ENCODE measurements around the gene CRY2.
A peak's percentile ranks its signal among the peaks of the same experiment; 100 is the strongest.

Gene CRY2

DNA sequence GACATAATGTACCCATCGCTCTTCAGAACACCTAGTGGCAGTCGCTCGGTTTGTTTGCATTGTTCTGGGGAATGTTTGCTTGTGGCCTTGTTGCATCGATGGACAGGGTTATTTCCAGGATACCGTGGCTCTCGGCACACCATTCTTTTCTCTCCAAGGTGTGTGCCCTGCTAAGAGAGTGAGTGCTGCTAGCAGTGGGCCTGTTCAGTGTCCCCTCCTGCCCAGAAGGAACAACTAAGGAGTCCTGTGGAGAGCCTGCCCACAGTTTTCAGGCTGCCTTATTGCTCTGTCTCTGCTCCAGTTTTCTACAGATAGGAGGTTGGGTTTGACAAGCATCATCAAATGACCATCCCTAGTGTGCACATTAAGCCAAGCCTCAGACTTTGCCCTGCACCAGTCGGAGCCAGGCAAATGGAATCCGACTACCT, 1.4 kb downstream of the CRY2 start:
- DNase-seq (ENCODE audit: low spot score) = no peak

DNA sequence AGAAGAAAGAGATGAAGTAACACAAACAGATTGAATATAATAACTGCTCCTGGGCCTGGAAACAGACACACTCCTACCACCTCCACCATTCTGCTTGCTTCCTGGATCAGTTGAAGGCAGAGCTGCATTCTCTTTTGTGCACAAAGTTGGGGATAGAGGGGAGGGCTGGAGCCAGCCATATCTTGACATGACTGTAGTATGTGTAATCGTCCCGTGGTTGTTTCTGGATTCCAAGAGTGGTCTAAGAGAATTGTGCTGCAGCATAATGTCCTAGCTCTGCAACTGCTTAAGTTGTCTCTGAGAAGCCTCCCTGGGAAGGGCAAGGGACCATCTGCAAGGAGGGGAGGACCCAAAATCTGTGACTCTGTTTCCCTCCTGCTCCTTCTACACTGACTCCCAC, 3.2 kb downstream of the CRY2 start:
- DNase-seq (ENCODE audit: low spot score) = no peak

DNA sequence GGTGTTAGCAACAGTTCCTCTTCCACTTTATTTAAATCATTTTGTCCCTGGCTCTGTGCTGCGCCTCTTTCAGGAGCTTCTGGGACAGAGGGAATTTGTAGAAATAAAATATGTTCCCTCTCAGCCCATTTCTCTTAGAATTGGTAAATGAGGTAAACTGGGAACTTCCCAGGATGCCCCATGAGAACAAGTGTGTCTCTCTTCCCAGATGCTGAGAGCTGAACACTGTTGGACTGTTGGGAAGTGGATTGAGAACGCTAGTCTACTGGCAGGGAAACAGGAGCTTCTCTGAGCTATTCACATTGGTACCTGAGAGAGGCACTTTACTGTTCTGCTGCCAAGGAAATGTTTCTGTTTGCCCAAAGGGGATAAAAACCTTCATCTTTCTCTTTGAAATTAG, 4.0 kb downstream of the CRY2 start:
- no peak for DNase-seq (ENCODE audit: low spot score)

DNA sequence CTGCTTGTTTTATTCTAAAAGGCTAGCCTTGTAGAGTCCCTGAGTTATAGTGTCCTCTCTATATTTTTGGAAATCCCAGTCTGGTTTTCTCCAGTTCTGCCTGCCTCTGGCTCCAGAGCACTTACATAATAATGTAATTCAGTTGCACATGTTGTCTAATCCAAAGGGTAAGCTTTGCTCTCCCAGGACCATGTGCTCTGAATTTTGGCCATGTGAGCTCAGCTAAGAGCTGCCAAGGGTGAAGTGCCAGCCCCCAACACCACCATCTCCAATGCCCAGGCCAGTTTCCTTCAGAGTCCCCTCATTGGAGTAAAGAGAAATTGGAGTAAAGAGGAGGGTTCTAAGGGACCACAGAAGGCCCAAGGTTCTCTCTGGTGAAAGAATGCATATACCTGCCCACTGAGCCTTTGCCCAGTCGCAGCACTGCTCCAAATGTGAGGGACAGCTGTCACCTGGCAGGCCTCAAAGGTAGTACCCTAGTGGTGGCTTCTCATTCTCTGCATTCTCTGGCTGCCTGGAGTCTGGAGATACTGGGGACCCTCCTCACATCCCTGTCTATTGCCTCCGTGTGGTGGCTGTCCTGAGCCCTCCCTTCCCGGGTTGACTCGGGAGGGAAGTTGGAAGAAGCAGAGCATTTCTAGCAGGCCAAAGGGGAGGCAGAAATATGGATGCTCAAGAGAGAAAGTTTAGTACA, 4.9 kb downstream of the CRY2 start:
- peak; percentile 53 for DNase-seq (ENCODE audit: low spot score)

DNA sequence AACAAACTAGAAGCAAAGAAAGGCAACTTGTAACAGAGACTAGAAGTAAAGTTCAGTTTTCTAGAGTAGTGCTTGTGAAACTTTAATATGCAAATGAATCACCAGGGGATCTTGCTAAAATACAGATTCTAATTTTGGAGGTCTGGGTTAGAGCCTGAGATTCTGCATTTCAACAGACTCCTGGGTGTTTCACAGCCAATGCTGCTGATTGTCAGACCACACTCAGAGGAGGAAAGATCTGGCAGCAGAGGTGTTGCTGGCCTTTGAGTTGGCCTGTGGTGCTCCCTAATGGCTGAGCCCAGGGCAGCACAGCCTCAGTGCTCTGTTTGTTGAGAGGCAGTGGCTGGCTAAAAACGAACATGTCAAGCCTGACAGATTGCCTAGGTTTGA, 5.4 kb downstream of the CRY2 start:
- DNase-seq (ENCODE audit: low spot score) = no peak

DNA sequence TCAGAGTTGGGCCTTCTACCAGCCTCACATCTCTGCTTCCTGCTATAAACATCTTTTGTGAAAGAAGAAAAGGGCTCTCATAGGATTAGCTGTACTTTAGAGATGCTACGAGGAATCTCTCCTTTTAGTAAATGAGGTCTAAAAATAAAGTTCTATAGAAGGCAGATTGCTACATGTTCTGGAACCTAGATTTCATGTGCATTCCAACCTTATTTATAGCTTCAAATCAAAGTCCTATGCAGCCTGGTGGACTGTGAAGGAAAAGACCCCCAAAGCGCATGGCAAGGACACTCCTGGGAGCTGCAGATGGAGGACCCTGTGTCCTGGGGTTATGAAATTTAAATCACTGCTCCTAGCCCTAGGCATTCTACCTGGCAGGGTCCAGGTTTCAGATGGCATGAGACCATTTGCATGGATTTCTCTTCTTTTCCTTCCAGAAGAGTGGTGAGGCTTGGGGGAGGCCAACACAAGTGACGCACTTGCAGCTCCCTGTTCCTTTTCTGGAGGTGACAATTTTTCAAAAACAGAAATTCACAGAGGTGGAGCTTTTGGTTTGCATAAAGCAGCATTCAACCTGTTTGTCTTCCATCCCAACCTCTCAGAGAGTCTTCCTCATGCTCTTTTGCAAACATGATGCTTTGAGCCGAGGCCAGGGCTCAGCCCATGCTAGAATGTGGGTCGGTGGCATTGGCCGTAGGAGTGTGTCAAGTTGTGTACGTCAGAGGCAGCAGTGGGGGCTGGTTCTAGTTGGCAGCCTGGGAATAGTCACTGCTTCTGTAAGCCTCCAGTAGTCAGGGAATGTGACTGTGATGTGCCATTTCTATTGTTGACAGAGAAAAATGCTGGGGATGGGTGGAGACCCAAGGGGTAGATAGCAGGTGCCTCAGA, 6.3 kb downstream of the CRY2 start:
- no peak for DNase-seq (ENCODE audit: low spot score)

DNA sequence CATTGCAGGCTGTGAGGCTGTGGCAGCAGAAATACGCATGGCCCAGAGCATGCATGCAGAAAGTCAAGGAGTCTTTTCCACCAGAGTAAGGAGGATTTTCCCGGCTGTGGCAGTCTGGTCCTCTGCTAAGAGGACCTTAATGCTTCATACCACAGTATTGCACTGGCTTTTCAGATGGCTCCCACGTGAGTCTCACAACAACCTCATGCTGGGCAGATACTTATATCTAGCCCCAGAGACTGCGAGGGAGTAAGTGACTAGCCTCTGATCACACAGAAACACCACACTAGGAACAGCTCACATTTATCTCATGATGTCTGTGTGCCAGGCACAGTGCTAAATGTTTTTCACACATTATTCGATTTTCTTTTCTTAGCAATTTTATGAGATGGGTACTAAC, 8.0 kb downstream of the CRY2 start:
- no peak for DNase-seq (ENCODE audit: low spot score)

DNA sequence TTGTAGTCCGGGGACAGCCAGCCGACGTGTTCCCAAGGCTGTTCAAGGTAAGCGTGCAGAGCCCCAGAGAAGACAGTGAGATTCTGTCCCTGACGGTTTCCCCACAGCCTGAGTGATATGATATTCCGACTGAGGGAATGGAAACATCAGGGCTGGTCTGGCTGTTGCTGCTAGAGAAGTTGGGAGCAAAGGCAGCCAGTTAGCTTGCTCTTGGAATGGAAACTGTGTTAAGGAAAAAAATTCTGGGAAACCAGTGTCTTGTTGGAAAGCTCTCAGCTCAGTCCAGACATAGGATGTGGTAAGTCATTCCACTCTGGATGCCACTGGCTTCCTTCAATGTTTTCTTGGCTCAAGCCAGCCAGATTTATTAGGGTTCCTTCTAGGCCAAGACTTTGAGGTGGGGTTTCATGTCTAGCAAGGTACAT, 8.8 kb downstream of the CRY2 start:
- no peak for DNase-seq (ENCODE audit: low spot score)

DNA sequence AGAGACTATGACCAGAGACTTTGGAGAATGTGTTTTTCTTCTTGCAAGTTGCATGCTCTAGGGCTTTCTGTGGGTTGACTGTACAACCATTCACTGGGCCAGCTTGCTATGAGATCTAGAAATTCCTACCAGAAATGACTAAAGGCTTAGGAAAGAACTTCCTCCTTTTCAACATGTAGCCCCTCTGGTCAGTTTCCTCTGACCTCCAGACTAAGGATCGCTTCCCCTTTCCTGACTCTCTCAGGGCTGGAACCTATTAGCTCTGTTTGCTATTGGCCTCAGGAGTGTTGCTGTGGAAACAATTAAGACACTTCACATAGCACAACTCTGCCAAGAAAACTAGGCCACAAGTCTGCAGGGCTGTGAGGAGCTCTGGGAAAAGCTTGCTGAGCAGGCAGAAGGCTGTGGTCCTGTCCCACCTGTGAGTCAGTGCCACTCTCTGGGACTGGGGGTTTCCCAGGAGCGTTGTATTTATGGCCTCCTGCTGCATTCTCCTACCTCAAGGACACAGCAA, 10.7 kb downstream of the CRY2 start:
- DNase-seq (ENCODE audit: low spot score) = no peak

DNA sequence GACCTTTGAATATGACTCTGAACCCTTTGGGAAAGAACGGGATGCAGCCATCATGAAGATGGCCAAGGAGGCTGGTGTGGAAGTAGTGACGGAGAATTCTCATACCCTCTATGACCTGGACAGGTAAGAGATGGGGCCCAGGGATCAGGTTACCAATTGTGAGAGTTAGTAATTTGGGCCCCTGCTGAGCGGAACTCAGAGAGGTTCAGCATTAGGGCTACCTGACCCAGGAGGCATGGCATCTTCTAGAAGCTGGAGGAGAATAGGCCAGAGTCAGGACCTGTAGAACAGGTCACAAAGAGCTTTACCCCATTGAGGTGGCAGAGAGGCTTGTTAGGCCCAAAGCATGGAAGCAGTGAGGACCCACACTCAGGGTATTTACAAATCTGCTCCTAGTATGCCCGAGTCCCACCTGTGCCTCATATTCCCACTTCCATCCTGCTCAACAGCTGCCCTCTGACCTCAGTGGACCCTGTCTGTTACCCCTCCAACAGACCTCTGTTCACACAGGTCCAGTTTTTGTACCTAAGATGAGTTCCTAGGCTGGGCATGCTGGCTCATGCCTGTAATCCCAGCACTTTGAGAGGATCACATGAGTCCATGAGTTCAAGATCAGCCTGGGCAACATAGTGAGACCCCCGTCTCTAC, 11.6 kb downstream of the CRY2 start:
- no peak for DNase-seq (ENCODE audit: low spot score)

DNA sequence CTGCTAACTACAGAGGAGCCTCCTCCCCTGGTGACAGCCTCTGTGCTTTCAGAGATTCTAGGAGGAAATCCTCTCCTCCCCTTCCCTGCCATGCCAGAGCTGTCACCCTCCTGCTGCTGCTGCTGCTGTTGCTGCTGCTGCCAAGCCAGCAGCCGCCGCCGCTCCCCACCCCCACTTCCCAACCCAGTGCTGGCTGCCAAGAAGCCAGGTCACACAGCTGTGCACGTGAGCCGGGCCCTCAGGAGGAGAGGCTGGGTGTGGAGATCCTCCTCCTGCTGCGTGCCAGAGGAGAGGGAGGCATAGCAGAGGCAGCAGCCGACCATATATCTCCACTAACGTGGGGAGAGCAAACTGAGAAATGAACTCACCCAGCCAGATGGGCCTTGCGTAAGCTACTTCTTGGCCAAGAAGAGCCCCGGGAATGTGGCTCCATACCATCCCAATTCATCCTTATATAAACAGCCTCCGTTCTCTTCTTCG, 12.4 kb downstream of the CRY2 start:
- peak; percentile 90 for DNase-seq (ENCODE audit: low spot score)

DNA sequence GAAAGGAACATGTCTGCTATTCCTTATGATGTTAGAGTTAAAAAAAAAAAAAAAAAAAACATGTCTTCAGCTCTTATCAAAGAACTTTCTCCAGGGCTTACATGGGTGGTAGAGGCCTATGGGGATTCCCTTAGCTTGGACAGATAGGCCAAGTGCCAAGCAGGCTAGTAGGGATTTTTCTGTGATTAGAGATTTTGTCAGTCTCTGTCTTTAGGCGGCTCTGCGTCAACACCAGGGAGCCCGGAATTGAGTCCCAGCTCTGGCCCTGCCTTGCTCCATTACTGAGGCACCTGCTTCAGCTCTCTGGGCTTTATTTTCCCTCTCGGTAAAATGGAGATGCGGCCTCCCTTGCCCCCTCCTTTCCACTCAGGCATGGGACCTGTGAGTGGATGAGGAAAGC, 13.1 kb downstream of the CRY2 start:
- DNase-seq (ENCODE audit: low spot score) = no peak

DNA sequence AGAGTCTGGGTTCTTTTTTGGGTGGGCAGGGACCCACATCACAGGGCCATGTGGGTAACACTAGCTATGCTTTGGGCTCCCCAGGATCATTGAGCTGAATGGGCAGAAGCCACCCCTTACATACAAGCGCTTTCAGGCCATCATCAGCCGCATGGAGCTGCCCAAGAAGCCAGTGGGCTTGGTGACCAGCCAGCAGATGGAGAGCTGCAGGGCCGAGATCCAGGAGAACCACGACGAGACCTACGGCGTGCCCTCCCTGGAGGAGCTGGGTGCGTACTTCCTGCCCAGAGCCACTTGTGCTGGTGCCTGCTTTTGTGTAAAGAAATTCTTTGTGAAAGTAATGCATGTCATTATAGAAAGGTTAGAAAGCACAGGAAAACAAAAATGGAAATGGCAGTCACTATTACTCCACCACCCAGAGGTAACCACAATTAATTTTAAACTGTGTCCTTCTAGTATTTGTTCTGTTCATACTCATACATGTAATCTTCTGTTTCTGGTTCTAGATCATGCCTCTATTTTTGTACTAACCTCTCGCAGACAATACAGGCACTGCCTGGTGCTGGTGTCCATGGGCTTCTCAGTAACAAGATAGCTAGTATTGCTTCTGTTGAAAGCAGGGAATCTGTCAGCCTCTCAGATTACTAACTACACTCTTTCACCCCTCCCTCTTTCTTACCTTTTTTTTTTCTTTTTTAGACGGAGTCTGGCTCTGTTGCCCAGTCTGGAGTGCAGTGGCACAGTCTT, 13.7 kb downstream of the CRY2 start:
- no peak for DNase-seq (ENCODE audit: low spot score)

DNA sequence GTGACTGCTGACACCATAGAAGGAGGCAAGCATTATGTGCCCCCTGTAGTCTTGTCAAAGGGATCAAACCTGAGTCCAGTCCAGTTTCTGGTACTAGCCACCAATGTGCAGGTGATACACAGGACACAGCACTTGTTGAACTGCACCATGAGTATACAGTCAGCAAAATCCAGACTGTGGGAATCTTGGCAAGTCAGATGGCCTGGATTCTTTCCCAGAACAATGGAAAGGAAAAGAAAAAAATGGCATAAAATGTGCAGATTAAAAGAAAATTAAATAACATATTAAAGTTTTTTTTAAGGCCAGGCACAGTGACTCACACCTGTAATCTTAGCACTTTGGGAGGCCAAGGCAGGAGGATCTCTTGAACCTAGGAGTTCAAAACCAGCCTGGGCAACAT, 16.8 kb downstream of the CRY2 start:
- DNase-seq (ENCODE audit: low spot score) = no peak

DNA sequence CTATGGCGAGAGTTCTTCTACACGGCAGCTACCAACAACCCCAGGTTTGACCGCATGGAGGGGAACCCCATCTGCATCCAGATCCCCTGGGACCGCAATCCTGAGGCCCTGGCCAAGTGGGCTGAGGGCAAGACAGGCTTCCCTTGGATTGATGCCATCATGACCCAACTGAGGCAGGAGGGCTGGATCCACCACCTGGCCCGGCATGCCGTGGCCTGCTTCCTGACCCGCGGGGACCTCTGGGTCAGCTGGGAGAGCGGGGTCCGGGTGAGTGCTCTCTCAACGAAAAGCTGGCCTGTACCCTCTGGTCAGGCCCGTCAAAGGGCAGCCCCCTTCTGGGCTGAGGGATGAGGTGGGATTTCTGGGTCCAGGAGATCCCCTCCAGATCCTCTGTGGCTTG, 22.3 kb downstream of the CRY2 start:
- no peak for DNase-seq (ENCODE audit: low spot score)

DNA sequence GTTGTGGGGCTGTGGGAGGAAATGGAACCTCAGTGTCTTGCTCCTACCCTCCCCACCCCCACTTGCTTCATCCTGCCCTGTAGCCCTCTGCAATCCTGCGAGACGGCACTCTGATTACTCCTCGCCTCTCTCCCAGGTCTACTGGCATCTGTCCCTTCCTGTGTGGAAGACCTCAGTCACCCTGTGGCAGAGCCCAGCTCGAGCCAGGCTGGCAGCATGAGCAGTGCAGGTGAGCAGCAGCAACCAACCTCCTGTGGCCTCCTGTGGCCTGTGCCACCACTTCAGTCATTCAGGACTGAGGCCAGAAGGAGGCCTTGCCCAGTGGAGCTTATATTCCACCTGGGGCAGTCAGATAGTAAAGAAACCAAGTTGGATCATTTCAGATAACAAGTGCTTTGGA, 23.4 kb downstream of the CRY2 start:
- DNase-seq (ENCODE audit: low spot score) = no peak

DNA sequence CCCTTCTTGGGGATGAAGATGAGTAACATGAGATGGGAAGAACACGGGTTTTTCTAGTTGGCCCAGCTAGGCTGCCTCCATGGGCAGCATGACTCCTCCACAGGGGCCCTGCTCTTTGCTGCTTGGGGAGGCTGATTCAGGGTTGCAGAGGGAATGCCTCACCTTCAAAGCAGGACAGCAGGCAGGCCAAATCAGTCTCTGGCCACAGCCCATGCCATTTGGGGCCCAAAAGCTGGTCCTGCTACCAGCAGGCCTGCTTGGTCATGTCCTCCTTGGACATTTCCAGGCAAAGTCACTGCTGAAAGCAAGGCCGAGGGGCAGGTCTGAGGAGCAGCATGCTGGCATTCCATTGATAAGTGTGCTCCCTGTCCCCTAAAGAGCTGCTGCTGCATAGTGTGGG, 24.4 kb downstream of the CRY2 start:
- DNase-seq (ENCODE audit: low spot score) = no peak

DNA sequence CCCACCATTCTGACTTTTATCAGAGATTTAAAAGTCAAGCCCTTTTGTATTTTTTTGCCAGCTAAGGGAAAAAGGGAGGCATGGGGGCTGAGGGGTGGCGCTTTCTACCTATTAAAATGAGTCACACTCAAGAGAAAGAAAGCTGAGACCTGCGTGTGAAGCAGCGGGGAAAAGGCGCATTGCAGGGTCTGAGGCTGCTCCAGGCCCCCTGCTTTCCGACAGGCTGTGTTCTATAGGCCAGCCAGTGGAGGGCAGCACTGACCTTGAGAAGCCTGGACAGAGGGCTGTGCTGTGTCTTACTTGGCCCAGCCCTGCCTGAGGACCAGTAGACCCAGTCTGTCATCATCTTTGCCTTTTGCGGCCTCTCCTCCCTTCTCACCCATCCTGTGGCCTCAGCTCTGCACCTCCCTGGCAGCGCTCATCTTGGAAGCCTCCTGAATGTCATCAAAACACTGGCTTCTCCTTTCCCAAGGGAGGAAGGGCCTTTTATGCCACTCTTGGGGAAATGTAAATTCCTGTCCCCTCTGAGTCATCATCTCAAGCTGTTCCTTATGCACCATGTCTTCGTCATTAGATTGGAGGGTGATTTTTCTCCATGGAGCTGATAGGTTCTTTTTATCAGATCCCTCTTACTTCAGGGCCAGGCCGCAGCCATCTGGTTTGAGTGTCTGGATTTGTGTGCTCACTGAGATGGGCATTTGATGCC, 25.5 kb downstream of the CRY2 start:
- DNase-seq (ENCODE audit: low spot score) = peak; percentile 87

DNA sequence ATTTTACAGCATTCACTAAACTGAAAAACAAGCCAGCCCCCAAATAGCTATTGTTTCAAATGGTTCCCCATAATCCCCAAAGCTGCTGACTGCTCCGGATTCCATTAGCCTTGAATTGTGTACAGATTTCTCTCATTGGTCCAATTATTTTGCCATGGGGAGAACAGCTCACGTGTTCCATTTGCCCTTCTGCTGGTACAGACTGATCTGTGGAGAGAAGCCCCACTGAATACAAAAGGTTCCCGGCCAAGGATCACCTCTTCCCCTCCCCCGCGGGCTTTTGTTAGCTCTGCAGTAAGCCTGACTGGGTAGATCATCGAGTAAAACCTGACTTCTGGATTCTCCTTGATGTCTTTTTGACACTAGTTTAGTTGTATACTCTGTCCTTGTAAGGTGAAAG, 29.1 kb downstream of the CRY2 start:
- no peak for DNase-seq (ENCODE audit: low spot score)

DNA sequence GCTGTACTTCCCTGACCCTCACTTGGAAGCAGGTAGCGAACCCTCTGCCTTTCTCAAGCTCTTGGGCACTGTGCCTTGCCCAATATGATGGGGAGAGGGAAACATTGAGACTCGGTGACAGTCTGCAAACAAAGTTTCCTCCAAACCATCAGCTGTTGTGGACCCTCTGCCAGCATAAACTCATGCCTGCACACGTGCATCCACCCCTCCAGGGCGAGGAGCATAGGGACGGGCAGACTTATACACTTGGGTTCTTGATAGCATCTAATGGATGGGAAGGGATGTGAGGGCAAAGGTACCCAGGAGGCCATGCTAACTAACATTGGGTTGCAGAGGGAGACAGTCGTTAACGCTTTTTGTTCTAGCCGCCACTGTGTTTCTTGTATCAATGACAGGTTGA, 29.9 kb downstream of the CRY2 start:
- DNase-seq (ENCODE audit: low spot score) = no peak

DNA sequence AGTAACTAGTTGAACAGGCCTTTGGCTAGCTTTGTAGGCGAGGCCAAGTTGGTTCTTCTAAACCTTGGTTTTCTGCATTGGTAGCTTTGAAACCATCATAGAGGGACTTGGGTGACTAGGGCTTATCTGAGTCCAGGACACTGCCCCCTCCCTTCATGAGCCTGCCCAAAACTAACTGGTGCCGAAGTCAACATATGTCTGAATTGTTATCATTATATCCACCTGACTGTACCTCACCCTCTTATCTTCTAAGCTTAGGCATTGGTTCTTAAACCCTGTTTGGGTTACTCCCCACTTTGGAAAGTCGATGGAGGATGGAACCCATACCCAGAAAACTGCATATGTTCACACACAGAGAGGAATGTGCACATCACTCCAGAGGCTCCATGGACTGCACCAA, 30.6 kb downstream of the CRY2 start:
- DNase-seq (ENCODE audit: low spot score) = no peak

All from D341Med (cell line).